NCI-H128 (cell line): ENCODE data around the gene PINLYP.
"Not testable (repeated sequence)": the region's sequence is repeated elsewhere in the genome, so short reads cannot be mapped to it uniquely, and the experiment has no call there.

Experiments used
- DNase-seq: peaks from one replicate; lab custom pipeline; 2025; ENCODE audit not compliant: unreplicated experiment; lab: John Stamatoyannopoulos, UW

Gene PINLYP

GRCh38 chr19:43581467-43581866, 5.9 kb downstream of the PINLYP start:
- no peak for DNase-seq

GRCh38 chr19:43582495-43582894, 6.9 kb downstream of the PINLYP start:
- DNase-seq, result no peak

GRCh38 chr19:43584484-43584883, 8.9 kb downstream of the PINLYP start:
- no peak for DNase-seq

GRCh38 chr19:43586346-43586745, 10.7 kb downstream of the PINLYP start:
- no peak for DNase-seq

DNA sequence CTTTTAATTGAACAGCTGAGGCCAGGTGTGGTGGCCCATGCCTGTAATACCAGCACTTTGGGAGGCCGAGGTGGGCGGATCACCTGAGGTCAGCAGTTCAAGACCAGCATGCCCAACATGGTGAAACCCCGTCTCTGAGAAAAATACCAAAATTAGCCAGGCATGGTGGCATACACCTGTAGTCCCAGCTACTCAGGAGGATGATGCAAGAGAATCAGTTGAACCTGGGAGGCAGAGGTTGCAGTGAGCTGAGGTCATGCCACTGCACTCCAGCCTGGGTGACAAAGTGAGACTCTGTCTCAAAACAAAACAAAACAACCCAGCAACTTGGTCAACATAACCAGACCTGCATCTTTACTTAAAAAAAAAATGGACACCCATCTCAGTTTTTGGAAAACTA, 11.4 kb downstream of the PINLYP start:
- not testable (repeated sequence) for DNase-seq

- no peak for DNase-seq
These were observed 13.7 kb downstream of the PINLYP start for GRCh38 chr19:43589277-43589676.

DNA sequence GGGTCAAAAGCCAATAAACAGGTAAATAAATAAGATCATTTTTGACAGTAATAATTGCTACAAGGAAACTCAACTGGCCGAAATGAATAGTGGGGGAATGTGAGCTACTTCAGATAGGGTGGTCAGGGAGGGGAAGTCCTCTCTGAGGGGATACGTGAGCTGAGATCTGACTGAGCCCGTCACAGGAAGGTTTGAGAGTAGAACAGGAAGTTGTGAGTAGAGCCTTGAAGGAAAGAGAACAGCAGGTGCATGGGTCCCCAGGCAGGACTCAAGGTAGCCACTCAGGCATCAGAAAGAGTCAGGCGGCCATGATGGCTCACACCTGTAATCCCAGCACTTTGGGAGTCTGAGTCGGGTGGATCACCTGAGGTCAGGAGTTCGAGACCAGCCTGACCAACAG, 14.1 kb downstream of the PINLYP start:
- no peak for DNase-seq

GRCh38 chr19:43591904-43592772, 16.5 kb downstream of the PINLYP start:
- no peak for DNase-seq

DNA sequence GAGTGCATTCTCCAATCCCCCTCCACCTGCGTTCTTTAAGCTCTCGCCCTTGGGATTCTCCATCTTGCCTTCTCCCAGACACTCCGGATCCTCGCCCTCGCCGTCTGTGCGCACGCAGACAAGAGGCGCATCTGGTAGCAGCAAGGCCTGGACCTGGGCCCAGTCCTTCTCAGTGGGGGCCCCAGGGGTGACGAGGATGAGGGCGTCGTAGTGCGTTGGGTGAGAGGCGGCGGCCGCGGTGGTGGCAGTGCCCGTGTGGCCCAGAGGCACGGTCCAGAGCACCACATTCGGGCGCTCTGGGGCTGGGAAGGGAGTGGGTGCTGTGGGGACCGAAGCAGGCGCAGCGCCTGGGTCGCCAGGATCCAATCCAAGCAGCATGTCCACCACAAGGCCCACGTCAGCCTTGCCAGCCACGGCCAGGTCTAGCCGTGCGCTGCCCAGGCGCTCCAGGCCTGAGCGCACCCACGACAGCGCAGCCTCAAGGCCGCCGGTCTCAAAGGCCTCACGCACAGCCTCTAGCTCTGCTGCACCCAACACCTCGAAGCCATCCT, 17.3 kb downstream of the PINLYP start:
- no peak for DNase-seq

GRCh38 chr19:43594081-43594697, 18.6 kb downstream of the PINLYP start:
- DNase-seq, result no peak

GRCh38 chr19:43594710-43595604, 19.4 kb downstream of the PINLYP start:
- peak; percentile 34 for DNase-seq

- no peak for DNase-seq
These were observed 20.0 kb downstream of the PINLYP start for GRCh38 chr19:43595605-43595998.

DNA sequence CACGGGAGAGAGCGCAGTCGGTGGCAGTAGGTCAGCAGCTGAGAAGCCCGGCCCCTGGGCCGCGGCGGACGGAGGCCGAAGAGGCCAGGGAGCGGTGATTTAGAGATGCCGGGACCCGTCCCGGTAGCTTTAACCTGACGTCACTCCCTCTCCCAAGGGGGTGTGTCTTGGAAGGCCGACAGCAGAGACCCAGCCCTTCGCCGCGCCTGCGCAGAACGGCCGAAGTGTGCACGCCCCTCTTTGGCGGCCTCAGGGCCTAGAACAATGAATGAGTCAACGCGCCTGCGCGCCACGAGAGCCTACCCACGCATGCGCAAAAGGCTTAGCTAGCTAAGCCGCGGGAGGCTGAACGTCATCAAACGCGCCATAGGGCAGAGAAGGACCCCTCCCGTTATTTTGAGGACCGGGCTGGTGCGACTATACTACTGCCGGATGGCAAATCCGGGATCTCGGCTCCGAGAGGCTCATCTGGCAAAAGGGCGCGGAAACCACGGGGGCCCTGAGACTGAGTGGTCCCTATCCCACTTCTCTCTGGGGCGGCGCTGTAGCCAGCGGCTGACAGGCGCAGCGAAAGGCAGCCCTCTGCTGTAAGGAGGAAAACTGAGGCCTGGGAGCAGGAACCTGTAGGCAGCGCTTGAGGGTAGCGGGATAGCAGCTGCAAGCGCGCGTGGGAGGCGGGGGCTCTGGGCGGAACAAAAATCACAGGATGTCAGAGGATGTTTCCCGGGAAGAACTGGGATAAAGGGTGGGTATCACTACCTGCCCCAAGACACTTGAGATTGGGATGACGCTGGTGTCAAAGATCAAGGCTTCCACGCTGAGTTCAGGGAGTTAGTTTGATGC, 20.6 kb downstream of the PINLYP start, which contains the start of the genes IRGQ and ZNF576:
TSS of gene IRGQ (minus strand) at position 136 of the 843 bp plus-strand sequence. CDS start 796 bp downstream, outside the sequence.
TSS of gene ZNF576 (plus strand) at position 597 of the 843 bp plus-strand sequence. CDS start 514 bp downstream, outside the sequence.
- peak; percentile 99 for DNase-seq

GRCh38 chr19:43596842-43597461, 21.4 kb downstream of the PINLYP start:
- no peak for DNase-seq

DNA sequence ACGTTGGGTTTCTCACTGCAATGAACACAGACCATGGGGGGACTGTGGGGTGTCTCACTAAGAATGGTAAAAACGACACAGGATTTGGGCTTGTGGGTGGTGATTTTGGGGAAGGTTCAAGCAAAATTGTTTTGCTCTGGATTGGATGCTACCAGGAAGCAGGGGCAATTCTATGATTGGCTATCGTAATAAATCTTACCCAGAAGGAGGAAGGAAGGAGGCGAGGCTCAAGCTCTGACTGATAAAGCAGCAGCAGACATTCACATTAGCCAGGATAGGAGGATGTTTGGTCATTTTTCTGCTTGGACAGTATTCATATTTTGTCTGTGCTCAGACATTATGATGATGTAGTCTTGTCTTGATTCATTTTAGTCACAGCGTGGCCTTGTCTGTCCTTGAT, 22.3 kb downstream of the PINLYP start:
- DNase-seq, result no peak

GRCh38 chr19:43598445-43599240, 23.0 kb downstream of the PINLYP start:
- DNase-seq, result no peak

DNA sequence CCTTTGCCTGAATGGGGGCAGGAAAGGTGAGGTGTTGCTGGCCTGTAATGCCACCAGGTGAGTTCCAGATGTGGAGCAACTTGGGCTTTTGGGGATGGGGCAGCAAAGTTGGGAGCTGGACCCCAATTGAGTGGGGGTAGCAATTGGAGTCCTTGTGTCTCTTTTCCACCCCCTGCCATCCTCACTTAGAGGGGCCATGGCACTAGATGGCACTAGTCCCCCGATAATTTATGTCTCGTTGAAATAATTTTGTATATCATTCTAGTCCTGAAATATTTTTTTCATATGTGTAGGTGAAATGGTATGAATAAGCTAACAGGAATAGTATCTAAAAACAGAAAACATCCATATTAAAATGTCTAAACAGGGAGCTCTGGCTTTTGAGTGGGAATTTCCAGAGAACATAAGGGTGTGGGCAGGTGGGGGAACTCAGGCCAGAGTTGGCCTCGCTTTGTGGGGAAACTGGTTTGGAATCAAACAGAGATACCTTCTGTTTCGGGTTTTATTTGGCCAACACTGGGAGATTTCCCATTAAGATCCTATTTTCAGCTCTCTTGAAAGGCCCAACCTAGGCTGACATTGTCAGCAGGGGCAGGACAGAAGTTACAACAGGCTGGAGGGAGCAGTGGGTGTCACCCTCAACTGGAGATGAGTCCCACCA, 24.2 kb downstream of the PINLYP start:
- DNase-seq, result no peak

GRCh38 chr19:43600326-43600725, 24.7 kb downstream of the PINLYP start:
- not testable (repeated sequence) for DNase-seq
